ENCODE results near the gene MEI4. TPM values are rescaled to one million over a fixed set of nuclear protein-coding genes. Genes with fewer than 3 reads are reported as not detected.

The MEI4 gene
- total and polyA plus RNA-seq, 2 donors (not counting 1 experiment from before 2014, with no cell fraction given), result not detected

DNA sequence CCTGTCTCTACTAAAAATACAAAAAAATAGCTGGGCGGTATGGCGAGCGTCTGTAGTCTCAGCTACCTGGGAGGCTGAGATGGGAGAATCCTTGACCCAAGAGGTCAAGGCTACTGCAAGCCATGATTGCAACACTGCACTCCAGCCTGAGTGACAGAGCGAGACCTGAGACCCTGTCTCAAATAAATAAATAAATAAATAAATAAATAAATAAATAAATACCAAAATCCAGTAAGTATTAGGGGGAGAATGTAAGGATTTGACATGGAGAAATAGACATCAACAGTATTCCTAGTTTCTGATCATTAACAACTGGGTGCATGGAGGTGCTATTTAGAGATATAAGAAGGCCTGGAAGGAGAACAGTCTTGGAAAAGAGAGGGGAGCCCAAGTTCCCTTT is 125.7 kb downstream of the MEI4 start:
- intact Hi-C loops (cut with micrococcal nuclease), result no loop called here
- Histone ChIP-seq H3K9ac (ENCODE audit: low read length) (no peak overlapping the region), H4K20me1 (ENCODE audit: control insufficient read depth, insufficient read depth, low read length, poor library complexity, severe bottlenecking) (no peaks in the 10 kb centered on the region), H3K36me3 (replicated peaks in 1 of 2; ENCODE audit: control extremely low read depth in 1 of 2, control insufficient read depth in 1 of 2, extremely low read depth in 1 of 2, insufficient read depth in 2 of 2, low read length in 1 of 2) (no peaks in the 10 kb centered on the region), H3K27me3 (replicated peaks in 1 of 4; ENCODE audit: control extremely low read depth in 1 of 4, control insufficient read depth in 3 of 4, insufficient read depth in 4 of 4, low read length in 3 of 4) (no peaks in the 10 kb centered on the region), H3K79me2 (ENCODE audit: control insufficient read depth, insufficient read depth, low read length) (no peaks in the 10 kb centered on the region), H3K27ac (ENCODE audit: low read length in 2 of 2) (no peak overlapping the region), H3K4me3 (ENCODE audit: control extremely low read depth in 1 of 5, extremely low read depth in 1 of 5, insufficient read depth in 1 of 5, low read depth in 2 of 5, low read length in 4 of 5) (no peak overlapping the region), H3K9me3 (ENCODE audit: control extremely low read depth in 1 of 3, control insufficient read depth in 2 of 3, insufficient read depth in 1 of 3, low read length in 2 of 3) (no peaks in the 10 kb centered on the region), H3K4me2 (replicated peaks; ENCODE audit: low read depth, low read length, poor library complexity, severe bottlenecking) (no peak overlapping the region), H2AFZ (ENCODE audit: insufficient read depth, low read depth, low read length, poor library complexity, severe bottlenecking) (no peak overlapping the region), H3K4me1 (ENCODE audit: control insufficient read depth in 2 of 2, insufficient read depth in 2 of 2, low read length in 2 of 2) (no peaks in the 10 kb centered on the region)
- WGBS (ENCODE audit: insufficient coverage), result 100% methylated on average over 3 of the region's 4 CpGs
- CTCF ChIA-PET, result no interaction called here
- TF ChIP-seq EZH2 (IDR thresholded peaks at IDR 0.05; ENCODE audit: borderline replicate concordance, insufficient read depth, low read depth, low read length, poor library complexity, severe bottlenecking) (no peak), CTCF (IDR thresholded peaks at IDR 0.05) (no peak)
- H3K27me3 Mint-ChIP-seq, result no peaks in the 10 kb centered on the region
- ATAC-seq (ENCODE audit: low read depth) (no peak), DNase-seq (no peak)
- no peak overlapping the region for H3K4me3 Mint-ChIP-seq
- POLR2A ChIA-PET, result no interaction called here
- H3K4me1 Mint-ChIP-seq, result no peaks in the 10 kb centered on the region
- no peaks in the 10 kb centered on the region for H3K9me3 Mint-ChIP-seq (ENCODE audit: insufficient read depth)
- no peak overlapping the region for H3K27ac Mint-ChIP-seq

GRCh38 chr6:77786935-77787629 is 134.2 kb downstream of the MEI4 start:
- H3K27me3 ChIP-seq (replicated peaks in 1 of 4; ENCODE audit: control extremely low read depth in 1 of 4, control insufficient read depth in 3 of 4, insufficient read depth in 4 of 4, low read length in 3 of 4), result no peaks in the 10 kb centered on the region
- ChIA-PET CTCF (no interaction called here), POLR2A (no interaction called here)
- no peak for TF ChIP-seq EZH2 (IDR thresholded peaks at IDR 0.05; ENCODE audit: borderline replicate concordance, insufficient read depth, low read depth, low read length, poor library complexity, severe bottlenecking)
- TF ChIP-seq CTCF (IDR thresholded peaks at IDR 0.05), result no peak
- Mint-ChIP-seq H3K4me3 (no peak overlapping the region), H3K9me3 (ENCODE audit: insufficient read depth) (peaks cover 3% of the 10 kb centered on the region), H3K4me1 (no peaks in the 10 kb centered on the region), H3K27ac (no peak overlapping the region), H3K27me3 (no peaks in the 10 kb centered on the region)
- H3K4me2 ChIP-seq (replicated peaks; ENCODE audit: low read depth, low read length, poor library complexity, severe bottlenecking), result no peak overlapping the region
- ATAC-seq (ENCODE audit: low read depth) (no peak), DNase-seq (no peak)
- H4K20me1 ChIP-seq (ENCODE audit: control insufficient read depth, insufficient read depth, low read length, poor library complexity, severe bottlenecking), result no peaks in the 10 kb centered on the region
- H3K79me2 ChIP-seq (ENCODE audit: control insufficient read depth, insufficient read depth, low read length), result no peaks in the 10 kb centered on the region
- H3K27ac ChIP-seq (ENCODE audit: low read length in 2 of 2), result no peak overlapping the region
- no peaks in the 10 kb centered on the region for H3K36me3 ChIP-seq (replicated peaks in 1 of 2; ENCODE audit: control extremely low read depth in 1 of 2, control insufficient read depth in 1 of 2, extremely low read depth in 1 of 2, insufficient read depth in 2 of 2, low read length in 1 of 2)
- WGBS (ENCODE audit: insufficient coverage), result 83% methylated on average over 4 of the region's 4 CpGs
- no peaks in the 10 kb centered on the region for H3K4me1 ChIP-seq (ENCODE audit: control insufficient read depth in 2 of 2, insufficient read depth in 2 of 2, low read length in 2 of 2)
- intact Hi-C loops (cut with micrococcal nuclease), result no loop called here
- peaks cover 0 to 4% (median 0%) of the 10 kb centered on the region in 3 donors for H3K9me3 ChIP-seq (ENCODE audit: control extremely low read depth in 1 of 3, control insufficient read depth in 2 of 3, insufficient read depth in 1 of 3, low read length in 2 of 3)
- H2AFZ ChIP-seq (ENCODE audit: insufficient read depth, low read depth, low read length, poor library complexity, severe bottlenecking), result no peak overlapping the region
- no peak overlapping the region for H3K4me3 ChIP-seq (ENCODE audit: control extremely low read depth in 1 of 5, extremely low read depth in 1 of 5, insufficient read depth in 1 of 5, low read depth in 2 of 5, low read length in 4 of 5)
- no peak overlapping the region for H3K9ac ChIP-seq (ENCODE audit: low read length)

Measured in B cell (primary cell).